GM18507 (cell line): Measurements from ENCODE around the gene ARHGAP29.

Source experiments
- DNase-seq: peaks from one replicate; pipeline ENCODE4 v3.0.0; 2011; ENCODE audit warnings: low read depth; ENCODE audit not compliant: insufficient read length; ENCODE audit errors: extremely low spot score
- FAIRE-seq: peaks from 2 replicates; lab custom pipeline; 2011; peaks lifted over from hg19 to GRCh38; lab: Jason Lieb, UNC

ARHGAP29 gene

GRCh38 chr1:94142583-94142982 lies 94.8 kb downstream of the ARHGAP29 start:
- FAIRE-seq (no peak), DNase-seq (no peak)

GRCh38 chr1:94142022-94142421 lies 95.4 kb downstream of the ARHGAP29 start:
- FAIRE-seq: no peak
- no peak for DNase-seq

GRCh38 chr1:94132111-94132510 lies 105.3 kb downstream of the ARHGAP29 start:
- DNase-seq (no peak), FAIRE-seq (no peak)

GRCh38 chr1:94130851-94131595 lies 106.4 kb downstream of the ARHGAP29 start:
- no peak for DNase-seq
- no peak for FAIRE-seq

- FAIRE-seq (no peak), DNase-seq (no peak)
Observed at GRCh38 chr1:94126651-94127050, 110.7 kb downstream of the ARHGAP29 start.

GRCh38 chr1:94125551-94126514 lies 111.6 kb downstream of the ARHGAP29 start:
- FAIRE-seq: no peak
- DNase-seq: no peak

- FAIRE-seq: no peak
- DNase-seq: no peak
Observed at GRCh38 chr1:94124538-94124937, 112.8 kb downstream of the ARHGAP29 start.

GRCh38 chr1:94122201-94122970 lies 115.0 kb downstream of the ARHGAP29 start:
- FAIRE-seq: no peak

More at GRCh38 chr1:94122201-94122970, 115.0 kb downstream of the ARHGAP29 start:
- no peak for DNase-seq
